HG03575 (cell line): ENCODE measurements around the gene TRAPPC14.

Experiments
- ATAC-seq: cut with Tn5 transposase; IDR thresholded peaks from one replicate; pipeline ENCODE4 v1.9.1; 2021; ENCODE audit not compliant: unreplicated experiment, insufficient number of reproducible peaks, low FRiP score; ENCODE audit errors: extremely low read depth

TRAPPC14 gene

GRCh38 chr7:100176096-100177044 is 17.8 kb upstream of the TRAPPC14 start:
- ATAC-seq: no peak

DNA sequence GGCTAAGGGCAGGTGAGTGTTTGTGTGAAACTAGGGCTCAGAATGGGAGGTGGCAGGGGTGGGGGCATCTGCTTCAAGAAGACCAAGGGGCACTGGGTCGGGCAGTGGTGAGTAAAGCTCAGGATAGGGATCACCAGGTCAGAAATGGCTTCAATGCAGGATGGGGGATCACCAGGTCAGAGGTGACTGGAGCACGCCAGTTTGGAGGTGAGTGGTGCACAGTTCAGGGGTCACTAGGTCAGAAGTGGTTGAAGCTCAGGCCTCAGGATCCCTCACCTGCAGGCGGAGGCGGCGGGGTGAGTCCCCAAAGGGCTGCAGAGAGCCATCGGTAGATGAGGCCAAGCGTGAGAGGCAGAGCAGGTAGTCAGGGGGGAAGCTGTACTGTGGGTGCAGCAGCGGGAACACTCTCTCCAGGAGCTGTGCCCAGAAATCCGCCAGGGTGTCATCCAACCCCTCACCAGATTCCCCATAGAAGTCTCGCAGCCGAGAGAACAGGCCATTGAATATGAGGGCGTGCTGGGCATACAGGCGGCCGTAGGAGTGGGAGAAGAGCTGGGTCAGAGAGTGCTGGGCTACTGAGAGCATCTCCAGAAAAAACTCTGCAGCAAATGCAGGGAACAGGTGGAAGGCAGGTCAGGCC is 16.9 kb upstream of the TRAPPC14 start:
- no peak for ATAC-seq

- ATAC-seq: no peak
Measured at GRCh38 chr7:100174582-100174981, 16.1 kb upstream of the TRAPPC14 start.

GRCh38 chr7:100173806-100174495 is 15.4 kb upstream of the TRAPPC14 start:
- ATAC-seq: no peak

GRCh38 chr7:100171840-100172239 is 13.3 kb upstream of the TRAPPC14 start:
- ATAC-seq: no peak

- ATAC-seq: no peak
Measured at GRCh38 chr7:100171087-100171681, 12.7 kb upstream of the TRAPPC14 start.

- no peak for ATAC-seq
Measured at GRCh38 chr7:100170101-100170897, 11.8 kb upstream of the TRAPPC14 start.

DNA sequence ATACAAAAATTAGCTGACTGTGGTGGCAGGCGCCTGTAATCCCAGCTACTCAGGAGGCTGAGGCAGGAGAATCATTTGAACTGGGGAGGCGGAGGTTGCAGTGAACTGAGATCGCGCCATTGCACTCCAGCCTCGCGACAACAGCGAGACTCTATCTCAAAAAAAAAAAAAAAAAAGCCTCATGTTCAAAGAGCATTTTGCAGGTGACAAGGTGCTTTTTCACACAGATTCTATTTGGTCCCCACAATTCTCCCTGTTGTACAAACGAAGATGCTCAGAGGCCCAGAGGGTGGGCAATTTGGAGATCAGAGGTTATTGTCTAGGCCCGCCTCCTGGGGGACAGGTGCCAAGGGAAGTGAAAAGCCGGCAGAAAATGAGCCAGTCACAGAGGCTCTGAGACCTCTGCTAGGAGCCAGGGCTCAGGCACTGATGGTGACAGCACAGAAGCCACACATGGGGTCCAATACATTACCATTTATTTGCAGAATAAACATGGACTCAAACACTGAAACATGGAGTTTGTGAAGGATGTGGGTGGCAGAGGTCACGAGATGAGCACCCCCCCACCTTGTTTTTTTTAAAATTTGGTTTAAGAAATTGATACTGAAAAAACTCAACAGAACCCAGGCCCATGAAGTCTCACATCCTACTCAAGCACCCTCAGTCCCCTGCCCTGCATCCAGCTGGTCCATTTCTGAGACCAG is 10.8 kb upstream of the TRAPPC14 start:
- no peak for ATAC-seq

DNA sequence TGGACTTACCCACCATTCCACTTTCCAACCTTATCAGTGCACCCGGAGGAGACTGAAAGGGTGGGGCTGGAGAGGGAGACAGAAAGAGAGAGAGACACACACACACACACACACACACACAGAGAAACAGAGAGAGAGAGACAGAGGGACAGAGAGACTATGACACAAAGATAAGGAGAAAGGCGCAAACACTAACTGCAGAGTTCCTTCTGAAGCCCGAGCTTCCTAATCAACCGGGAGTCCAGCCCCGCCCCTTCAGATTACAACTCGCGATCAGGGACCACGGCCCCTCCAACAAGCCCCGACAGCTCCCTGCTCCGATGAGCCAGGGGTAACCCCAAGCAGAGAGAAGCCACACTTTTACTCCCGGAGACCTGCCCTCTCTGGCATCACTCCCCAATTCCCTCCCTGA is 9.4 kb upstream of the TRAPPC14 start:
- no peak for ATAC-seq

GRCh38 chr7:100166970-100167911 is 8.7 kb upstream of the TRAPPC14 start:
- ATAC-seq: no peak

- ATAC-seq: no peak
Measured at GRCh38 chr7:100166317-100166940, 7.9 kb upstream of the TRAPPC14 start.

DNA sequence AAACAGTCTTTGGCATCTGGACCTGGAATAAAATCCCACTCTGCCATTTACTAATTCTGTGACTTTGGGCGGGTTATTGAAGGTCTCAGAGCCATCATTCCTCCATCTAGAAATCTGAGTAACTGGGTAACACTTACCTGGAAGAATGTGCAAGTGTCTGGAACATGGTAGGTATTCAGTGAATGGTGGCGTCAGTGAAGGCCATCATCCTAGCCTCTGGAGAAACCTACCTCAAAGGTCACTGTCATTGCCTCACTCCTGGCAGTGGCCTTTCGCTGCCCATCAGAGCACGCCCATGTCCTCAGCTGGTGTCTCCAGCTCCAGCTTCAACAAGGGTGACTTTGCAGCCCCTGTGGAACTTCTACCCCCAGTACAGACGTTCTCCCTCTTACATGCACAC is 5.3 kb upstream of the TRAPPC14 start:
- ATAC-seq: no peak

DNA sequence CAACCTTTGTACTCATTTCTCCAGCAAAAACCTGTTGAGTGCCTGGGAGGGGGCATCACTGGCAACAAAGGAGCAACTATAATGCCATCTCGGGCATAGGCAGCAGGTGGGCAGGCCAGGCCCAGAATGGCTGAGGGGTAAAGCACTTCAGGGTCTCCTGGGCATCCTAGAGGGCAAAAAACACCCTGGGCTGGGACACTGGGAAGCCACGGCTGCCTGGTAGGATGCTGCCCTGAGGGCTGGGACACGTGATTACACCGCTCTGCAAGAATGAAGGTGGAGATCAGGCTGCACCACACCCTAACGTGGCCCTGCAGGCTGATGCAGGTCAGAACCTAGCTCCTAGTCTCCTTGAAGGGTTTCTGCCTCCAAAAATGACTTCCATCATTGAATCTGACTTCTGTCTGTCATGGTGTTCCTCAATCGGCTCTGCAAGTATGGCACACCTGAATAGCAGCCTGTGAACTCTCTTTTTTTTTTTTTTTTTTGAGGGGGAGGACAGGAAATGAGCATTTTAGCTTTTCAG is 4.5 kb upstream of the TRAPPC14 start:
- no peak for ATAC-seq

- ATAC-seq: no peak
Measured at GRCh38 chr7:100160067-100160466, 1.5 kb upstream of the TRAPPC14 start.

- no peak for ATAC-seq
Measured at GRCh38 chr7:100159099-100159623, 638 bp upstream of the TRAPPC14 start.
